Posterior vena cava (tissue), 2 donors: ENCODE measurements around the gene CPED1. TPM values are rescaled to one million over a fixed set of nuclear protein-coding genes. Genes with fewer than 3 reads are reported as not detected.

Experiments used
- DNase-seq: peaks from one replicate; pipeline ENCODE4 v3.0.0-alpha.2; 2020; ENCODE audit warnings: low spot score
- intact Hi-C, 2 donors: fragments of 100-400 bp; cut with DNase I; formaldehyde crosslinking; loops; one replicate each; pipeline versions ENCODE4 v1.14.1 to v1.14.2; 2022 to 2023
- total RNA-seq, 2 donors: library from RNA; stranded (reverse); fragmentation: NEBNext Ultra II Directional; extraction: Animal tissue kit (Norgen Biotek cat#: 25700); gene quantifications; one replicate each; pipeline ENCODE4 v1.2.1, GENCODE V29; 2021
- donor health status: DM: yes; HTN: yes; CAD: no.
- donor health status: DM: yes; HTN: yes; CAD: no.

Gene CPED1
- total RNA-seq, 2 donors from 2014 or later = 99.6 to 120 TPM

DNA sequence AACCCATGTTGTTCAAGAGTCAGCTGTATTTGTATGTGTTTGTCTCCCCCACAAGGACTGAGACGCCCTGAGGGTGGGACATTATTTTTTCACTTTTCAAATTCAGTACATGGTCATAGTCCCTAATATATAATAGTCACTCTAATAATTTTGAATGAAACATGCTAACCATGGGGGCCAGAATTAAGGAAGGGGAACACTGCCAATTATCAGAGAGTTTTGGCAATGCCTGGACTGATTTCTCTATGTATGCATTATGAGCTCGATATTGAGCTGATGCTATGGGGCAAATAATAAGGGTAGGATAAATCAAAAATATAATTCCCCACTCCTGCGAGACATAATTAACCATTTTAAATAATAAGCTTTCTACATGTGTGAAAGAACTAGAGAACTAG is 87.4 kb downstream of the CPED1 start:
- DNase-seq = no peak
- intact Hi-C loops = no loop called here

DNA sequence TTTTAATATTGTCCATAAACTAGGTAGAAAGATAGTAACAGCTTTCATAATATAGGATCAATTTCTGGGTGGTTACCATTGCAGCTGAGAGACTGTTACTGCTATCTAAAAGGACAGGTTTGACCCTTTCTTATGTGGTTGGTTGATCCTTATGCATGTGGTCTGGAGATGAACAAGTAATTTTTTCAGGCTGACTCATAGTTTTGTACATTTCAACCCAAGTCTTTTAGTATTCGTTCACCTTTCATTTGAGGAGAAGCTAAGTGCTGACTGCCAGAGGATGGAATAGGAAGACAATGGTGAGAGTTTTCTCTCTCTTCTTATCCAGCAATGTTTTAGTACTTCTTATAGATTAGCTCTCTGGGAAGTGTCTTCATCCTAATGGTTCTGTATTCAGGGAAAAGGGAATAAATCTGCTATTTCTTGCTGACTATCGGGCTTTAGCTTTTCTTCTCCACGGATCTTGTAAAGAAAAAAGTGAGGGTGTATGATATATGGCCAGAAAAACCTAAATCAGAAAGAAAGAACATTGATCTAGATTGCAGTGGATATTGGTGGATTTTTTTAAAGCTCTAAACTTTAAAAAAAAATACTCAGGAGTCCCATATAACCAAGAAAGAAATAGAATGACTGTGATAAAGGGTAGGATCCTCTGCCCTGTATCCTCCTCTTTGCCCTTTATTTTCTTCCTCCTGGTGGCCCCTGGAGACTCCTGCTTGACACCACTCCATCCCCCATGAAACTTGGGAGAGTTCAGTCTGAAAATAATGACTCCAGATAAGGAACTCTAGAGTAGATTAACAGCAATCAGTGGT is 88.0 kb downstream of the CPED1 start:
- intact Hi-C loops = no loop called here

GRCh38 chr7:121077165-121077630 is 88.7 kb downstream of the CPED1 start:
- intact Hi-C loops = no loop called here
- no peak for DNase-seq

More for the DNA sequence above, 88.0 kb downstream of the CPED1 start:
- no peak for DNase-seq

GRCh38 chr7:121078701-121079227 is 90.3 kb downstream of the CPED1 start:
- intact Hi-C loops = loop anchor here in 1 of 2 donors (2.0 kb wide), 1 partner anchor 88 kb away; no protein-coding TSS in a partner anchor
- DNase-seq = no peak

DNA sequence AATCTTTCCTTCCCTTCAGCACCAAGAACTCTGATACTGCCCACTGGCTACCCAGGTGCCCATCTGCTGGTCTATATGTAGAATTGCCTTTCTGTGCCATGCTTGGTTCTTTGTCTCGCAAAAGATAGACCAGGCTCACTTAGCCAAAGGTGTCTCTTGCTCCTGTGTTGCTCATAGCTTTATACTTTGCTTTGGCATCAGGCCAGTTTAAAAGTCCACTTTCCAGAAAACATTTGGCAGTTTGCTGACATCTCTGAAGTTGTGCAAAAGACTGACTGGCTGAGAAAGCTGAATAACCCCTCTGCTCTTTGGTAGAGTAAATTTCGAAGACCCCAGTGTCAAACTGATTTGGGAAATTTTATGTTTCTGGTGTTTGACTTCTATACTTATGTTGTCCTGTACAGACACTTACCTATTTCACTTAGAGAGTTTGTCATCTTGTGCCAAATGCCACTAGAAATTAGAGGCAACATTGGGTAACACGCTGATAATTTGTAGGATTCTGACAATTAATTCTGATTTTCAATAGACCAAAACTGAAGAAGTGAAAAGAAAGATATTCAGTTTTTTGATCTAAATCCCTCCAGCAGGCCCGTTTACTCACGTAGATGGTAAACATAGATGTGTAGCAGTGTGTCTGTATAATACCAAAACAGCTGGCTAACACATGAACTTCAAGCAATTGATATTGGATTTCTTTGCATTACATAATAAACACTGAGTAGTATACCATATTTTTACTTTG is 91.1 kb downstream of the CPED1 start:
- no peak for DNase-seq
- intact Hi-C loops = loop anchor here (2.0 to 5.0 kb wide), 2 partner anchors 87 to 89 kb away; no protein-coding TSS in a partner anchor

GRCh38 chr7:121080257-121080912 is 91.9 kb downstream of the CPED1 start:
- intact Hi-C loops = loop anchor here in 1 of 2 donors (5.0 kb wide), 1 partner anchor 88 kb away; no protein-coding TSS in a partner anchor
- no peak for DNase-seq

DNA sequence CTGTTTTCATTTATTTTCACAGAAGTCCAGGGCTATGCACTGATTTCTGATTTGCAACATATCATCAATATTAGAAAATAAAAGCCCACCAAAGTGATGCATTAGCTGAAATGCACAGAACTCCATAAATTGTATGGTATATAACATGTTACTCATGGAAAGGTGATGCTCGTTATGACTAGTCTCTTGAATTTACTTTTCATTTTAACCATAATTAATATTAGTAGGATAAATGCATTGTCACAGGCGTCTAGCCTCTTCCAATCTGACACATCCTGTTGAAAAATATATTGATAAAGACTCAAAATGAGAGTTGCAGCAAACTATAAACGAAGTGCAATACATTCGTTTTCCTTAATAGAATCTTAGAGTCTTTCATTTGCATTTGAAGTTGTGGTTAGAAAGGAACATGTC is 92.4 kb downstream of the CPED1 start:
- intact Hi-C loops = loop anchor here in 1 of 2 donors (5.0 kb wide), 1 partner anchor 89 kb away; no protein-coding TSS in a partner anchor
- DNase-seq = no peak

DNA sequence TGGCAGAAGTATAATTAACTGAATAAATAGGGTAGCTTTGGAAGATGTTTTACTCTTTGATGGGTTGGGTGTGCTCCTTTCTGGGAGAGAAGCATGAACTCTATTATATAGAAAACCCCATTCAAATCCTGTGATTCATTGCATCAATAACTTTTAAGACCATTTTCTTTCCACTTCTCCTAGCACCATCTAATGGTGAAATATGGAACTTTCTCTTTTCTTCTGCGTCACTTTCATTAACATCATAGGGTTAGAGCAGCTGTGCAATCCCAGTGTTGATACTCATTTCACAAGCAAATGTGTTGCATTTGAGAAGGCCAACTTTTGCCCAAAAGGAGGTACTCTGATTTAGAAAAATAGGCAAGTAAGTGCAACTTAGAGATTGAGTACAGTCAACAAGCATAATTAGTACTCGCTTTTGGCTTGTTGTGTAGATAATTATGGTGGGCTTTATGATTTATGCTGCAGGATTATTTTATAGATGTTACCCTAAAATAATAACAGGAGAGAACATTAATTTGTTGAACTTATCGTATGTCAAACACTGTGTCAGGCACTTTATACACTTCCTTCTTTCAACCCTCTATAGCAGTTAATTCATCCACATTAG is 92.9 kb downstream of the CPED1 start:
- intact Hi-C loops = loop anchor here in 1 of 2 donors (5.0 kb wide), 1 partner anchor 89 kb away; no protein-coding TSS in a partner anchor
- no peak for DNase-seq

- DNase-seq = no peak
- intact Hi-C loops = loop anchor here in 1 of 2 donors (5.0 kb wide), 1 partner anchor 90 kb away; no protein-coding TSS in a partner anchor
Measured at GRCh38 chr7:121082400-121083101, 94.0 kb downstream of the CPED1 start.

GRCh38 chr7:121083138-121083789 is 94.8 kb downstream of the CPED1 start:
- intact Hi-C loops = loop anchor here in 1 of 2 donors (5.0 kb wide), 1 partner anchor 91 kb away; no protein-coding TSS in a partner anchor
- no peak for DNase-seq

DNA sequence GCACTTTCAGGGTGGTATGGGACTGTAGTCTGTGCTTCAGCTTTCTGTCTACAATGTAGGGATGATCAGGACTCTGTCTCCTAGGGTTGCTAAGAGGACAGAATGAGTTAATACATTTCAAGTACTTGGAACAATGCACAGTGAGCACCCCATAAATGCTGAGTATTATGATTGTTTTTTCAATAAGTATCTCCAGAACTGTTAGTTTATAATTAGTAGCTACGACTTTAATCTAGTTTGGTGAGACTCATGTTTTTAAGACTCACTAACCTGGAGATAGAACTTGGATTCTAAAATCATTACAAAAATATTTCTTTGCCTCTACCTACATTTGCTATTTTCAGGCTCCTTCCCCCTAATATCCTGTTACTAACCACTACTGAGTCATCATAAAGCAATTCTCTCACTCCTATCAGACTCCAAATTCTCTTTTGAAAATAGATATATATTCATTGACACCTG is 95.3 kb downstream of the CPED1 start:
- DNase-seq = no peak
- intact Hi-C loops = loop anchor here in 1 of 2 donors (5.0 kb wide), 1 partner anchor 92 kb away; no protein-coding TSS in a partner anchor

DNA sequence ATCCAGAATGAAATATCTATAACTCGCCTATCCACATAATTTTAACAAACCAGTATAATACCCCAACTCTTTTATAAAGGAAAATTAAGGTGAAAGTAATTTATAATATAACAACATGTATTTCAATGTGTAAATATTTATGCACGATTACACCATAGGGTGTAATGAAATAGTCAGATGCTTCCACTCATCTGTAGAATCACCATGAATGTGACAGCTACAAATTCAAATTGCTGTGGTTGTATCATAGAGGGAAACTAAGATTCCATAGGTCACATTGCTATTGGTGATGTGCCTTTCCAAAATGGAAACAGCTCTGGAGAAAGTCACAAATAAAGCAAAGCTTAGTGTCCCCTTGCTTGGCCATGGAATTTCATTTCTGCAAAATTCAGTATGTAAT is 95.7 kb downstream of the CPED1 start:
- intact Hi-C loops = loop anchor here in 1 of 2 donors (5.0 kb wide), 1 partner anchor 92 kb away; no protein-coding TSS in a partner anchor
- no peak for DNase-seq

DNA sequence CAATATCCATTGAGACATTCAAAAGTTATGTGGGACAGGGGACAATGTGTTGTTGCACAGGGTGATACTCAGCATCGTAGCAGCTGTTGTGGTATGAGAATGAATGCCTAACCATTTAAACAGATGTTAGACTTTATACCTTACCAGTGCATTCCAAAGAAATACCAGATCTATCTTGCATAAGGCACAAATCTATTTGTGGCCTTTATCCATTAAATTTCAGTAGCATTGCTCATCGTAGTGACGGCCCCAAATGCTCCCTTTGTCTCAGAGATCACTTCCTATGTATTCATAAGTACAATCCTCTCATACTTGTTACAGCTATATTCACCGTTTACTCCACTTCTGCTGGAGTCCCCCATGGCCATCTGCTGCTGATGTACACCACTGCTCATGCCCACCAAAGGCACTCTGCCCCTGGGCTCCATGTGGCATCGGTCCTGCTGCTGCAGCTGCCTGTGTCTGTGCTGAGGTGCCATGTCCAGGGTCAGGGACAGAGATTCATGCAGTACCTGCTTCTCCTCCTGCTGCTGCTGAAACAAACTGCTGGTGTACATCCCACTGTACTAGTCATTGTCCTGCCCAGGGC is 96.3 kb downstream of the CPED1 start:
- intact Hi-C loops = loop anchor here in 1 of 2 donors (5.0 kb wide), 1 partner anchor 93 kb away; no protein-coding TSS in a partner anchor
- no peak for DNase-seq

DNA sequence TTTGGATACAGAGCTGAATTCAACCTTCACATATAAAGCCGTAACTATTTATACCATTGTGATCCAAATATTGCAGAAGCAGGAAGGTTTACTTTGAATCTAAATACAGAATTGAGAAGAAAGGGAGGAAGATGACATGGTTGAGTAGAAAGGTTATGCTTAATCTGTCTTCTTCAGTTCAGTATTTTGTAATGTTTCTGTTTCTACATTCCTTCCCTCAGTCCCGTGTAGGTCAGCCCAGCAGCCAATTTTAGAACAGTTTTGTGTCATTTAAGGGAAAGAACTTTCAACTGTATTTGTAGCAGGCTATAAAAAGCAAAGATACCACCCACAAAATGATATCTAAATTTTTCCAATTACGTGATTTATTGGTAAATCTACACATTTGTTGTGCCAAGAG is 97.4 kb downstream of the CPED1 start:
- no peak for DNase-seq
- intact Hi-C loops = no loop called here

GRCh38 chr7:121088870-121089269 is 100.4 kb downstream of the CPED1 start:
- no peak for DNase-seq
- intact Hi-C loops = no loop called here

DNA sequence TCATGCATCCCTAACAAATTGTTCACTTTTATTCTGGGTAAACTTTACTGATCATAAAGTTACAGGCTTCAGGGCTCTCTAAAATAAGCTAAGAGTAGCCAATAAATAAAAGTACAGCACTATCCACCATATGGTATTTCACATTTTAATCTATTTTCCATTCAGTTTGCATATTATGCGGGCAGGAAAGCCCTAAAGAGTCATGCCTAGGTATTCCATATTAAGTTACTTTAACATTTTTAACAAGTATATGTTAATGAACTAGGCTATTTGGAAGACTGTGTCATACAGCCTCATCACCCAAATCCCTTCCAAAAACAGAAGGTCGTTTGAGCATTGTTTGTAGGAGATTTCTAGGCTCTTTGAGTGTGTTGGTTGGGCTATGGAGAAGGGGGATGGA is 106.3 kb downstream of the CPED1 start:
- intact Hi-C loops = no loop called here
- DNase-seq = no peak

- intact Hi-C loops = no loop called here
- no peak for DNase-seq
Measured at GRCh38 chr7:121097577-121097976, 109.1 kb downstream of the CPED1 start.
